ENCODE results near the gene LIPI. TPM values are rescaled to one million over a fixed set of nuclear protein-coding genes. Genes with fewer than 3 reads are reported as not detected.
A peak's percentile ranks its signal among the peaks of the same experiment; 100 is the strongest.

The LIPI gene
- total RNA-seq, 1 experiment from 2014 or later: not detected

GRCh38 chr21:14115646-14116045, 95.1 kb downstream of the LIPI start:
- Histone ChIP-seq H3T11ph (ENCODE audit: low read length) (no peak overlapping the region), H2BK120ac (ENCODE audit: low read depth, low read length, poor library complexity, severe bottlenecking) (no peak overlapping the region), H3K18ac (ENCODE audit: insufficient read length, low read depth, low read length) (no peak overlapping the region), H3K27ac (ENCODE audit: insufficient read length, low read depth, low read length) (no peak overlapping the region), H3K4ac (ENCODE audit: low read depth, low read length) (no peak overlapping the region; the same call in 1 of the 2 replicates), H3K4me1 (ENCODE audit: insufficient read depth, low read length) (no peaks in the 10 kb centered on the region; the same call in 1 of the 2 replicates), H2BK5ac (ENCODE audit: insufficient read length, low read length) (no peak overlapping the region), H2AFZ (ENCODE audit: low read length) (no peak overlapping the region), H3K23me2 (ENCODE audit: insufficient read length, low read depth, low read length, poor library complexity, severe bottlenecking) (no peaks in the 10 kb centered on the region), H3K27me3 (ENCODE audit: insufficient read depth, low read length) (no peaks in the 10 kb centered on the region), H3K4me2 (ENCODE audit: insufficient read depth, insufficient read length, low read length) (no peak overlapping the region), H4K91ac (ENCODE audit: insufficient read length, low read depth, low read length) (no peak overlapping the region), H4K20me1 (ENCODE audit: control insufficient read depth, insufficient read depth, insufficient read length) (no peaks in the 10 kb centered on the region), H3K9me3 (ENCODE audit: control insufficient read depth, low read depth, low read length) (no peaks in the 10 kb centered on the region), H2AK5ac (ENCODE audit: insufficient read length, low read length) (no peak overlapping the region), H3K23ac (ENCODE audit: insufficient read length, low read depth, low read length) (no peak overlapping the region), H3K14ac (ENCODE audit: insufficient read depth, low read length) (no peak overlapping the region), H2BK20ac (ENCODE audit: low read depth, low read length, poor library complexity, severe bottlenecking) (no peak overlapping the region), H4K8ac (replicated peaks; ENCODE audit: insufficient read length, low read depth, low read length) (no peak overlapping the region), H2BK15ac (ENCODE audit: low read depth, low read length) (no peak overlapping the region), H3K79me1 (ENCODE audit: insufficient read depth, low read depth, low read length, poor library complexity, severe bottlenecking) (no peaks in the 10 kb centered on the region), H4K5ac (ENCODE audit: insufficient read length, low read depth, low read length) (no peak overlapping the region), H3K56ac (ENCODE audit: insufficient read length, low read depth, low read length) (no peak overlapping the region), H2BK12ac (ENCODE audit: insufficient read length, low read depth, low read length) (no peak overlapping the region), H3K9ac (ENCODE audit: extremely low read depth, insufficient read length, low read length) (no peak overlapping the region), H3K79me2 (ENCODE audit: insufficient read depth, low read length) (no peaks in the 10 kb centered on the region)
- DNase-seq: no peak
- peaks cover 18 to 20% (median 20%) of the 10 kb centered on the region in 3 experiments; a peak in 6 of 7 replicates for H3K36me3 Mint-ChIP-seq (ENCODE audit: insufficient read depth in 1 of 3, low read depth in 3 of 3)
- peaks cover 9 to 13% of the 10 kb centered on the region in 2 experiments; a peak in 2 of 4 replicates for H3K4me1 Mint-ChIP-seq
- H3K9me3 Mint-ChIP-seq: peaks cover 75 to 80% of the 10 kb centered on the region in 2 experiments
- no peak for TF ChIP-seq CTCF (conservative IDR thresholded peaks at IDR 0.05)
- H3K27me3 Mint-ChIP-seq (ENCODE audit: low read depth): peaks cover 4% of the 10 kb centered on the region; the same call in 1 of the 2 replicates
- H3K4me3 Mint-ChIP-seq: peak overlapping the region in 1 of 2 experiments; percentile 7; a peak in 1 of 5 replicates
- H3K27ac Mint-ChIP-seq: no peak overlapping the region
- WGBS (ENCODE audit: extremely low coverage, insufficient read length, low lambda C conversion rate): no CpG with 5 or more reads among the region's 7 CpGs
